Thymus (tissue), 11 donors: ENCODE data around the gene ABCC4. TPM values are rescaled to one million over a fixed set of nuclear protein-coding genes. Genes with fewer than 3 reads are reported as not detected.
"Not testable (repeated sequence)": the region's sequence is repeated elsewhere in the genome, so short reads cannot be mapped to it uniquely, and the experiment has no call there.

Experiments used
- DNase-seq, 9 donors: peaks; one replicate each; pipeline ENCODE4 v3.0.0-alpha.2; 2013; ENCODE audit warnings: low spot score in 9 of 9, low read depth in 6 of 9, missing footprints in 1 of 9
- H3K27ac ChIP-seq, 2 donors: one replicate each; pipeline ENCODE4 v1.5.1; 2013; ENCODE audit warnings: control low read depth in 1 of 2, low read depth in 1 of 2, low read length in 1 of 2, mild to moderate bottlenecking in 1 of 2, moderate library complexity in 1 of 2
- H3K27me3 ChIP-seq, 2 donors: one replicate each; pipeline ENCODE4 v1.5.1; 2013; ENCODE audit warnings: low read length in 1 of 2; ENCODE audit not compliant: control insufficient read depth in 2 of 2, insufficient read depth in 1 of 2
- H3K36me3 ChIP-seq, 2 donors: one replicate each; pipeline ENCODE4 v1.5.1; 2013; ENCODE audit warnings: low read length in 1 of 2, mild to moderate bottlenecking in 1 of 2, moderate library complexity in 1 of 2; ENCODE audit not compliant: control insufficient read depth in 2 of 2, insufficient read depth in 2 of 2
- H3K4me1 ChIP-seq, 2 donors: one replicate each; pipeline ENCODE4 v1.5.1; 2013; ENCODE audit warnings: low read length in 2 of 2; ENCODE audit not compliant: control insufficient read depth in 2 of 2, insufficient read depth in 2 of 2
- H3K4me3 ChIP-seq, 2 donors: one replicate each; pipeline ENCODE4 v1.5.1; 2013; ENCODE audit warnings: low read length in 2 of 2, control low read depth in 1 of 2, mild to moderate bottlenecking in 1 of 2
- H3K9me3 ChIP-seq, 2 donors: one replicate each; pipeline ENCODE4 v1.5.1; 2013; ENCODE audit warnings: low read length in 1 of 2, mild to moderate bottlenecking in 1 of 2; ENCODE audit not compliant: control insufficient read depth in 2 of 2, insufficient read depth in 1 of 2
- WGBS: extraction: QIAGEN DNeasy Blood & Tissue Kit; methylation state at CpG from one replicate; pipeline ENCODE4 v1.1.7; 2013; 5-methylcytosine and 5-hydroxymethylcytosine counted together
- polyA plus RNA-seq: library from polyadenylated mRNA; stranded (reverse); fragments of 200-250 nt; gene quantifications from one replicate; pipeline ENCODE4 v1.2.3, GENCODE V29; 2013
- total RNA-seq: library from RNA; stranded (reverse); fragments of 120-200 nt; gene quantifications from one replicate; pipeline ENCODE4 v1.2.4, GENCODE V29; 2013
- donor health status: healthy.

Gene ABCC4
- total and polyA plus RNA-seq, 2 donors: 2.6 to 10.3 TPM

GRCh38 chr13:95201814-95202651 is 99.2 kb downstream of the ABCC4 start:
- Histone ChIP-seq H3K27me3 (no peaks in the 10 kb centered on the region), H3K27ac (no peak overlapping the region), H3K4me3 (no peak overlapping the region), H3K4me1 (no peaks in the 10 kb centered on the region), H3K36me3 (peaks cover 4 to 5% of the 10 kb centered on the region in 2 donors), H3K9me3 (no peaks in the 10 kb centered on the region)
- WGBS: 97% methylated on average over 12 of the region's 12 CpGs
- DNase-seq: no peak

GRCh38 chr13:95200386-95200957 is 100.8 kb downstream of the ABCC4 start:
- H3K9me3 ChIP-seq, H3K27ac ChIP-seq, DNase-seq, H3K36me3 ChIP-seq, H3K4me1 ChIP-seq, H3K27me3 ChIP-seq, H3K4me3 ChIP-seq: not testable (repeated sequence)
- 94% methylated on average over 13 of the region's 13 CpGs for WGBS

- no peak overlapping the region for H3K27ac ChIP-seq
- no peak overlapping the region for H3K4me3 ChIP-seq
- DNase-seq: no peak
- no peaks in the 10 kb centered on the region for H3K36me3 ChIP-seq
- WGBS: 98% methylated on average over 4 of the region's 4 CpGs
- H3K27me3 ChIP-seq: no peaks in the 10 kb centered on the region
- no peaks in the 10 kb centered on the region for H3K4me1 ChIP-seq
- no peaks in the 10 kb centered on the region for H3K9me3 ChIP-seq
Measured at GRCh38 chr13:95199896-95200295, 101.4 kb downstream of the ABCC4 start.

GRCh38 chr13:95198606-95199005 is 102.6 kb downstream of the ABCC4 start:
- not testable (repeated sequence) for H3K36me3 ChIP-seq, H3K27me3 ChIP-seq, H3K9me3 ChIP-seq, DNase-seq, H3K4me1 ChIP-seq, H3K27ac ChIP-seq, H3K4me3 ChIP-seq
- 96% methylated on average over 2 of the region's 2 CpGs for WGBS

- DNase-seq: no peak
- H3K4me3 ChIP-seq: no peak overlapping the region
- no peaks in the 10 kb centered on the region for H3K9me3 ChIP-seq
- H3K36me3 ChIP-seq: no peaks in the 10 kb centered on the region
- H3K27ac ChIP-seq: no peak overlapping the region
- no peaks in the 10 kb centered on the region for H3K4me1 ChIP-seq
- no peaks in the 10 kb centered on the region for H3K27me3 ChIP-seq
- WGBS: 98% methylated on average over 4 of the region's 4 CpGs
Measured at GRCh38 chr13:95197548-95197947, 103.7 kb downstream of the ABCC4 start.

DNA sequence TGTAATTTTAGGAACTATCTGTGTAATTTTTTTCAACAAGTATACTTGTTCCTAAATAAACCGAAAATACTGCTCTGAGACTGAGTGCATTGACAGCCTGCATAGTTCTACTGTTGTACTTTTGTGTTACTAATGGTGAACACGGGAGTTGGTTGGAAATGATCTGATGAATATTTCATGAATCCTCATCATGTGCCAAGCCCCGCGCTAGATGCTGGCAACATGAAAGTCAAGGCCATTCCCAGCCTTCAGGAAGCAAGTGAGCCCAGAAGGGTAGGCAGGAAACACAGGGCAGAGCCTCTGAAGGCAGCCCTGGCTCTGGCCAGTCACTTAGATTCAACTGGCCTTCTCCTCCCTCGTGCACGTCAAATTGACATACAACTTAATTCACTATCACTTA is 106.1 kb downstream of the ABCC4 start:
- WGBS: 95% methylated on average over 6 of the region's 6 CpGs
- Histone ChIP-seq H3K27me3 (no peaks in the 10 kb centered on the region), H3K4me3 (no peak overlapping the region), H3K4me1 (no peaks in the 10 kb centered on the region), H3K27ac (no peak overlapping the region), H3K36me3 (no peaks in the 10 kb centered on the region), H3K9me3 (no peaks in the 10 kb centered on the region)
- no peak for DNase-seq

- no peaks in the 10 kb centered on the region for H3K4me1 ChIP-seq
- H3K27ac ChIP-seq: no peak overlapping the region
- H3K36me3 ChIP-seq: no peaks in the 10 kb centered on the region
- DNase-seq: no peak
- no peaks in the 10 kb centered on the region for H3K9me3 ChIP-seq
- 96% methylated on average over 13 of the region's 13 CpGs for WGBS
- no peak overlapping the region for H3K4me3 ChIP-seq
- H3K27me3 ChIP-seq: no peaks in the 10 kb centered on the region
Measured at GRCh38 chr13:95193509-95194230, 107.6 kb downstream of the ABCC4 start.

- Histone ChIP-seq H3K4me1 (no peaks in the 10 kb centered on the region), H3K9me3 (no peaks in the 10 kb centered on the region), H3K27ac (no peak overlapping the region), H3K36me3 (no peaks in the 10 kb centered on the region), H3K27me3 (no peaks in the 10 kb centered on the region), H3K4me3 (no peak overlapping the region)
- DNase-seq: no peak
- 88% methylated on average over 7 of the region's 7 CpGs for WGBS
Measured at GRCh38 chr13:95192998-95193397, 108.3 kb downstream of the ABCC4 start.

DNA sequence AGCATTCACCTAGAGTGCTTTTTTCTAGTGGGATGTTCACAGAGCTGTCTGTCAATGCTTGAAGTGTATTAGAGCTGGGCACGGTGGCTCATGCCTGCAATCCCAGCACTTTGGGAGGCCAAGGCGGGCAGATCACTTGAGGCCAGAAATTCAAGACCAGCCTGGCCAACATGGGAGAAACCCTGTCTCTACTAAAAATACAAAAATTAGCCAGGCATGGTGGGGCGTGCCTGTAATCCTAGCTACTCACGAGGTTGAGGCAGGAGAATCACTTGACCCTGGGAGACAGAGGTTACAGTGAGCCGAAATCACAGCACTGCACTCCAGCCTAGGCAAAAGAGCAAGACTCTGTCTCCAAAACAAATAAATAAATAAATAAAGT is 108.7 kb downstream of the ABCC4 start:
- not testable (repeated sequence) for H3K4me1 ChIP-seq, H3K4me3 ChIP-seq, H3K9me3 ChIP-seq, H3K27ac ChIP-seq, DNase-seq, H3K27me3 ChIP-seq, H3K36me3 ChIP-seq
- 93% methylated on average over 5 of the region's 5 CpGs for WGBS
